H9 (cell line): ENCODE data around the gene RBMS3. TPM values are rescaled to one million over a fixed set of nuclear protein-coding genes. Genes with fewer than 3 reads are reported as not detected.
"Not testable (repeated sequence)": the region's sequence is repeated elsewhere in the genome, so short reads cannot be mapped to it uniquely, and the experiment has no call there.

Source experiments
- DNase-seq: peaks from one replicate; pipeline ENCODE4 v3.0.0-alpha.2; 2017
- H2AFZ ChIP-seq: one replicate; pipeline ENCODE4 v1.6.1; 2013; ENCODE audit warnings: mild to moderate bottlenecking, low read length, control low read depth, moderate library complexity
- H2AK5ac ChIP-seq: 2 replicates; pipeline ENCODE4 v1.6.1; 2013; ENCODE audit warnings: low read length, control low read depth, mixed read lengths; ENCODE audit not compliant: insufficient read length
- H2BK120ac ChIP-seq: one replicate; pipeline ENCODE4 v1.6.1; 2013; ENCODE audit warnings: low read depth, mild to moderate bottlenecking, low read length, control low read depth, inconsistent platforms; ENCODE audit not compliant: poor library complexity, severe bottlenecking
- H2BK12ac ChIP-seq: 2 replicates; pipeline ENCODE4 v1.6.1; 2013; ENCODE audit warnings: low read length, control low read depth, mixed read lengths, low read depth; ENCODE audit not compliant: insufficient read length
- H2BK15ac ChIP-seq: 2 replicates; pipeline ENCODE4 v1.6.1; 2013; ENCODE audit warnings: low read depth, low read length, control low read depth
- H2BK20ac ChIP-seq: one replicate; pipeline ENCODE4 v1.6.1; 2013; ENCODE audit warnings: low read depth, mild to moderate bottlenecking, low read length, control low read depth, inconsistent platforms; ENCODE audit not compliant: poor library complexity, severe bottlenecking
- H2BK5ac ChIP-seq: 2 replicates; pipeline ENCODE4 v1.6.1; 2013; ENCODE audit warnings: low read length, control low read depth, mixed read lengths; ENCODE audit not compliant: insufficient read length
- H3K14ac ChIP-seq: 2 replicates; pipeline ENCODE4 v1.6.1; 2013; ENCODE audit warnings: low read length, control low read depth; ENCODE audit not compliant: insufficient read depth
- H3K18ac ChIP-seq: 2 replicates; pipeline ENCODE4 v1.6.1; 2013; ENCODE audit warnings: low read depth, mild to moderate bottlenecking, mixed read lengths, low read length, control low read depth; ENCODE audit not compliant: insufficient read length
- H3K23ac ChIP-seq: 2 replicates; pipeline ENCODE4 v1.6.1; 2013; ENCODE audit warnings: low read length, control low read depth, mixed read lengths, low read depth; ENCODE audit not compliant: insufficient read length
- H3K23me2 ChIP-seq: 2 replicates; pipeline ENCODE4 v1.6.1; 2013; ENCODE audit warnings: low read depth, mild to moderate bottlenecking, mixed read lengths, low read length, control low read depth; ENCODE audit not compliant: insufficient read length, poor library complexity, severe bottlenecking
- H3K27ac ChIP-seq: 2 replicates; pipeline ENCODE4 v1.5.1; 2013; ENCODE audit warnings: low read length, control low read depth, mixed read lengths, low read depth; ENCODE audit not compliant: insufficient read length
- H3K27me3 ChIP-seq: 2 replicates; pipeline ENCODE4 v1.6.1; 2013; ENCODE audit warnings: low read length, control low read depth, inconsistent platforms; ENCODE audit not compliant: insufficient read depth
- H3K4ac ChIP-seq: 2 replicates; pipeline ENCODE4 v1.6.1; 2013; ENCODE audit warnings: low read depth, mild to moderate bottlenecking, control low read depth, inconsistent platforms, low read length, moderate library complexity
- H3K4me1 ChIP-seq: 2 replicates; pipeline ENCODE4 v1.6.1; 2013; ENCODE audit warnings: low read length, control low read depth, inconsistent platforms; ENCODE audit not compliant: insufficient read depth
- H3K4me2 ChIP-seq: 2 replicates; pipeline ENCODE4 v1.6.1; 2013; ENCODE audit warnings: low read length, control low read depth, mixed read lengths; ENCODE audit not compliant: insufficient read length, insufficient read depth
- H3K56ac ChIP-seq: 2 replicates; pipeline ENCODE4 v1.6.1; 2013; ENCODE audit warnings: low read depth, mild to moderate bottlenecking, mixed read lengths, low read length, control low read depth; ENCODE audit not compliant: insufficient read length
- H3K79me1 ChIP-seq: 2 replicates; pipeline ENCODE4 v1.6.1; 2013; ENCODE audit warnings: low read depth, mild to moderate bottlenecking, moderate library complexity, low read length, control low read depth, inconsistent platforms; ENCODE audit not compliant: insufficient read depth, poor library complexity, severe bottlenecking
- H3K79me2 ChIP-seq: 2 replicates; pipeline ENCODE4 v1.6.1; 2013; ENCODE audit warnings: low read length, control low read depth, inconsistent platforms; ENCODE audit not compliant: insufficient read depth
- H3K9ac ChIP-seq: 2 replicates; pipeline ENCODE4 v1.6.1; 2013; ENCODE audit warnings: low read length, control low read depth, mixed read lengths; ENCODE audit not compliant: insufficient read length; ENCODE audit errors: extremely low read depth
- H3K9me3 ChIP-seq: one replicate; pipeline ENCODE4 v1.6.1; 2013; ENCODE audit warnings: low read depth, low read length, inconsistent platforms; ENCODE audit not compliant: control insufficient read depth
- H3T11ph ChIP-seq: one replicate; pipeline ENCODE4 v1.6.1; 2013; ENCODE audit warnings: mild to moderate bottlenecking, low read length, control low read depth, inconsistent platforms
- H4K20me1 ChIP-seq: one replicate; pipeline ENCODE4 v1.6.1; 2013; ENCODE audit not compliant: control insufficient read depth, insufficient read length, insufficient read depth
- H4K5ac ChIP-seq: 2 replicates; pipeline ENCODE4 v1.6.1; 2013; ENCODE audit warnings: low read depth, mild to moderate bottlenecking, mixed read lengths, low read length, control low read depth; ENCODE audit not compliant: insufficient read length
- H4K8ac ChIP-seq: replicated peaks from 2 replicates; pipeline ENCODE4 v1.6.1; 2013; ENCODE audit warnings: low read length, control low read depth, mixed read lengths, low read depth; ENCODE audit not compliant: insufficient read length
- H4K91ac ChIP-seq: 2 replicates; pipeline ENCODE4 v1.6.1; 2013; ENCODE audit warnings: low read depth, mild to moderate bottlenecking, moderate library complexity, mixed read lengths, low read length, control low read depth; ENCODE audit not compliant: insufficient read length
- H3K27ac Mint-ChIP-seq, 3 experiments: 2 replicates in 2 of 3; 3 replicates in 1 of 3; pipeline ENCODE4 v1.8.0; 2020 to 2021; ENCODE audit warnings: mixed read lengths in 3 of 3, mild to moderate bottlenecking in 1 of 3, moderate library complexity in 1 of 3
- H3K27me3 Mint-ChIP-seq: 2 replicates; pipeline ENCODE4 v1.8.0; 2021; ENCODE audit warnings: low read depth, mild to moderate bottlenecking, moderate library complexity, mixed read lengths
- H3K36me3 Mint-ChIP-seq, 3 experiments: 2 replicates in 2 of 3; 3 replicates in 1 of 3; pipeline ENCODE4 v1.8.0; 2020 to 2021; ENCODE audit warnings: low read depth in 3 of 3, mixed read lengths in 3 of 3; ENCODE audit not compliant: insufficient read depth in 1 of 3
- H3K4me1 Mint-ChIP-seq, 2 experiments: 2 replicates each; pipeline ENCODE4 v1.8.0; 2020; ENCODE audit warnings: mixed read lengths in 2 of 2
- H3K4me3 Mint-ChIP-seq, 2 experiments: 2 replicates in 1 of 2; 3 replicates in 1 of 2; pipeline ENCODE4 v1.8.0; 2020 to 2021; ENCODE audit warnings: mild to moderate bottlenecking in 2 of 2, mixed read lengths in 2 of 2, moderate library complexity in 1 of 2
- H3K9me3 Mint-ChIP-seq, 2 experiments: 2 replicates in 1 of 2; 3 replicates in 1 of 2; pipeline ENCODE4 v1.8.0; 2020; ENCODE audit warnings: mild to moderate bottlenecking in 2 of 2, mixed read lengths in 2 of 2, moderate library complexity in 1 of 2
- WGBS: extraction: QIAGEN DNeasy Blood & Tissue Kit; methylation state at CpG from one replicate; pipeline ENCODE4 v1.1.7; 2013; ENCODE audit warnings: missing lambda C conversion rate, low lambda C conversion rate, mixed read lengths; ENCODE audit not compliant: insufficient read length; ENCODE audit errors: extremely low coverage; 5-methylcytosine and 5-hydroxymethylcytosine counted together
- total RNA-seq: library from RNA; stranded (reverse); gene quantifications from 2 replicates; pipeline ENCODE4 v1.2.1, GENCODE V29; 2021
- TF ChIP-seq, protein P1 (sequence below): fragments of 200-600 bp; sonication (generic); conservative IDR thresholded peaks from 3 replicates; pipeline ENCODE4 v1.8.0; 2021; ENCODE audit warnings: antibody characterized with exemption, mild to moderate bottlenecking

The RBMS3 gene
- total RNA-seq, 1 experiment from 2014 or later: 8.1 TPM

DNA sequence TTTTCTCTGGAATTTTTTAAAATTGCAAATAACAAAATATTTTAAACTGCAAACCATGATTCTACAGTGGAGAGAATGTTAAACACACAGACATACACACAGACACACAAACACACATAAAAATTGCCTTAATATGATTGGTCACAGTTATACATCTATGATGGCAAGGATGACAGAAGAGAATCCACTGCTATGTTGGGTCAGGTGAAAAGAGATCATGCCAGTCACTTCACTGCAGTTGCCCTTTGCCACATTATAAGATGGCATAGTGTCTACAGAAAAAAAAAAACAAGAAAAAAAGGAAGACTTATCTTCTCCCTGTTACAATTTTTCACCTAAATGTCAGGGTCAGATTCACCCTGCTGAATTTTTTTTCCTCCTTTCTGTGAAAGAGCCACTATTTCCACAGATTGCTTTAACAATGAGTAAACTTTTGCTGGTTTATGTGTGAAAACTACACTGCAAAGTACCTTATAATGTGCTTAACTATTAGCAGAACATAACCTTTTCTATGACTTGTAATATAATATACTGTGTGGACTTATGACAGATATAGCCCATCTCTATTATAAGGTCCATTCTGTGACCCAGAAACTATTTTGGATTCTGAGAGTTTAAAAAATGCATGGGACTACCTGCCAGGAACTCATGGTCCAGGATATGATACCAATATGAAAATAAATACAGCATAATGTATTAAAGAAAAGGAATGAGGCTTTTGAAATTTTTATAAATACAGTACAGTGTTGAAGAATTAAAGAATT, 111.9 kb downstream of the RBMS3 start:
- Histone ChIP-seq H3K9me3 (no peaks in the 10 kb centered on the region), H3K4me2 (no peak overlapping the region), H3K18ac (no peak overlapping the region), H3K56ac (no peak overlapping the region), H4K5ac (no peak overlapping the region), H4K91ac (no peak overlapping the region), H2AFZ (no peak overlapping the region), H3K14ac (no peak overlapping the region), H3K9ac (no peak overlapping the region), H3K27ac (no peak overlapping the region), H3K79me1 (no peaks in the 10 kb centered on the region), H3K27me3 (no peaks in the 10 kb centered on the region), H2BK120ac (no peak overlapping the region), H3K23ac (no peak overlapping the region), H2BK5ac (no peak overlapping the region), H2BK15ac (no peak overlapping the region), H3K79me2 (no peaks in the 10 kb centered on the region), H3K23me2 (no peaks in the 10 kb centered on the region), H4K20me1 (no peaks in the 10 kb centered on the region), H2AK5ac (no peak overlapping the region), H3K4me1 (no peaks in the 10 kb centered on the region), H3K4ac (no peak overlapping the region), H3T11ph (no peak overlapping the region), H4K8ac (no peak overlapping the region), H2BK12ac (no peak overlapping the region), H2BK20ac (no peak overlapping the region)
- TF ChIP-seq, protein P1, sequence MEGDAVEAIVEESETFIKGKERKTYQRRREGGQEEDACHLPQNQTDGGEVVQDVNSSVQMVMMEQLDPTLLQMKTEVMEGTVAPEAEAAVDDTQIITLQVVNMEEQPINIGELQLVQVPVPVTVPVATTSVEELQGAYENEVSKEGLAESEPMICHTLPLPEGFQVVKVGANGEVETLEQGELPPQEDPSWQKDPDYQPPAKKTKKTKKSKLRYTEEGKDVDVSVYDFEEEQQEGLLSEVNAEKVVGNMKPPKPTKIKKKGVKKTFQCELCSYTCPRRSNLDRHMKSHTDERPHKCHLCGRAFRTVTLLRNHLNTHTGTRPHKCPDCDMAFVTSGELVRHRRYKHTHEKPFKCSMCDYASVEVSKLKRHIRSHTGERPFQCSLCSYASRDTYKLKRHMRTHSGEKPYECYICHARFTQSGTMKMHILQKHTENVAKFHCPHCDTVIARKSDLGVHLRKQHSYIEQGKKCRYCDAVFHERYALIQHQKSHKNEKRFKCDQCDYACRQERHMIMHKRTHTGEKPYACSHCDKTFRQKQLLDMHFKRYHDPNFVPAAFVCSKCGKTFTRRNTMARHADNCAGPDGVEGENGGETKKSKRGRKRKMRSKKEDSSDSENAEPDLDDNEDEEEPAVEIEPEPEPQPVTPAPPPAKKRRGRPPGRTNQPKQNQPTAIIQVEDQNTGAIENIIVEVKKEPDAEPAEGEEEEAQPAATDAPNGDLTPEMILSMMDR: no peak
- no peaks in the 10 kb centered on the region; a peak in 1 of 4 replicates for H3K4me1 Mint-ChIP-seq
- no peak for DNase-seq
- no peak overlapping the region for H3K4me3 Mint-ChIP-seq
- no peak overlapping the region for H3K27ac Mint-ChIP-seq
- H3K9me3 Mint-ChIP-seq: peaks cover 28 to 32% of the 10 kb centered on the region in 2 experiments
- no peaks in the 10 kb centered on the region for H3K27me3 Mint-ChIP-seq
- H3K36me3 Mint-ChIP-seq: peaks cover 17 to 37% (median 21%) of the 10 kb centered on the region in 3 experiments

DNA sequence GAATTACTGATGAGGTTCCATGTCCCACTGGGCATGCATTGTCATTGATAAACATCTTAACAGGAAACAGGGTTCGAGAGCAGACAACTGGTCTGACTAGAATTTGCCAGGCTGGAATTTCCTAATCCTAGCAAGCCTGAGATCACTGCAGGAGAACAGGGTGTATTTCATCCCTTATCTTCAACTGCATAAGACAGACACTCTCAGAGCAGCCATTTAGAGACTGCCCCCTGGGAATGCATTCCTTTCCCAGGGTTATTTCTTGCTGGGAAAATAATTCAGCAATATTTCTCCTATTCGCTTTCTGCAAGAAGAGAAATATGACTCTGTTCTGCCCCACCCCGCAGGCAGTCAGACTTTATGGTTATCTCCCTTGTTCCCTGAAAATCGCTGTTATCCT, 113.1 kb downstream of the RBMS3 start:
- H3K9ac ChIP-seq, DNase-seq, H3K4me1 ChIP-seq, H3K27ac ChIP-seq, H4K5ac ChIP-seq, H3K4ac ChIP-seq, H2BK5ac ChIP-seq, H3K56ac ChIP-seq, H4K91ac ChIP-seq, H2AFZ ChIP-seq, H3K4me3 Mint-ChIP-seq, H3K27me3 ChIP-seq, H3K9me3 ChIP-seq, H3K79me1 ChIP-seq, H2BK15ac ChIP-seq, H4K8ac ChIP-seq, H4K20me1 ChIP-seq, H3K14ac ChIP-seq, H2BK120ac ChIP-seq, H3K4me2 ChIP-seq, H3K23ac ChIP-seq, H3K18ac ChIP-seq, H3K27me3 Mint-ChIP-seq, H2AK5ac ChIP-seq, H3K79me2 ChIP-seq, H3T11ph ChIP-seq, H3K23me2 ChIP-seq, H2BK20ac ChIP-seq, H2BK12ac ChIP-seq, H3K4me1 Mint-ChIP-seq: not testable (repeated sequence)
- Mint-ChIP-seq H3K27ac (peak overlapping the region in 2 of 3 experiments; percentile 8 to 35; a peak in 3 of 7 replicates), H3K9me3 (peaks cover 28 to 32% of the 10 kb centered on the region in 2 experiments), H3K36me3 (peaks cover 17 to 37% (median 21%) of the 10 kb centered on the region in 3 experiments)
- WGBS: no CpG with 5 or more reads among the region's 4 CpGs
